GM23338 (cell line): ENCODE measurements around the gene R3HDM2. TPM values are rescaled to one million over a fixed set of nuclear protein-coding genes. Genes with fewer than 3 reads are reported as not detected.

ENCODE experiments used
- ATAC-seq: fragments of 200-7000 bp; cut with Tn5 transposase; 3 replicates; pipeline ENCODE4 v1.9.1; 2020
- DNase-seq: peaks from one replicate; pipeline ENCODE4 v3.0.0-alpha.2; 2015; ENCODE audit warnings: low spot score
- H2AFZ ChIP-seq: fragments of 200-600 bp; sonication (generic); 2 replicates; pipeline ENCODE4 v1.8.0; 2016; ENCODE audit warnings: antibody characterized with exemption, mild to moderate bottlenecking, moderate library complexity
- H3F3A ChIP-seq: fragments of 200-600 bp; sonication (generic); replicated peaks from 2 replicates; pipeline ENCODE4 v1.8.0; 2017; ENCODE audit warnings: antibody characterized with exemption, mixed run types, low read depth
- H3K27ac ChIP-seq: fragments of 200-600 bp; sonication (generic); 2 replicates; pipeline ENCODE4 v1.6.1; 2016; ENCODE audit warnings: low read depth
- H3K27me3 ChIP-seq: fragments of 200-600 bp; sonication (generic); 2 replicates; pipeline ENCODE4 v1.8.0; 2016; ENCODE audit warnings: mild to moderate bottlenecking, mixed run types, moderate library complexity; ENCODE audit not compliant: insufficient read depth
- H3K36me3 ChIP-seq: fragments of 200-600 bp; sonication (generic); 2 replicates; pipeline ENCODE4 v1.8.0; 2016; ENCODE audit warnings: mild to moderate bottlenecking; ENCODE audit not compliant: insufficient read depth
- H3K4me1 ChIP-seq: fragments of 200-600 bp; sonication (generic); 2 replicates; pipeline ENCODE4 v1.8.0; 2016; ENCODE audit warnings: mild to moderate bottlenecking, moderate library complexity; ENCODE audit not compliant: insufficient read depth
- H3K4me2 ChIP-seq: fragments of 200-600 bp; sonication (generic); 2 replicates; pipeline ENCODE4 v1.7.1; 2017; ENCODE audit warnings: mixed run types
- H3K4me3 ChIP-seq: fragments of 200-600 bp; sonication (generic); 2 replicates; pipeline ENCODE4 v1.6.1; 2016; ENCODE audit warnings: mixed run types
- H3K79me2 ChIP-seq: fragments of 200-600 bp; sonication (generic); replicated peaks from 2 replicates; pipeline ENCODE4 v1.8.0; 2017; ENCODE audit warnings: mild to moderate bottlenecking; ENCODE audit not compliant: insufficient read depth
- H3K9me2 ChIP-seq: fragments of 200-600 bp; sonication (generic); 2 replicates; pipeline ENCODE4 v1.8.0; 2017; ENCODE audit not compliant: insufficient read depth
- H4K20me1 ChIP-seq: fragments of 200-600 bp; sonication (generic); replicated peaks from 2 replicates; pipeline ENCODE4 v1.8.0; 2017; ENCODE audit warnings: mild to moderate bottlenecking; ENCODE audit not compliant: insufficient read depth
- H3K27ac Mint-ChIP-seq: 2 replicates; pipeline ENCODE4 v1.8.0; 2020; ENCODE audit warnings: inconsistent platforms, mild to moderate bottlenecking, moderate library complexity, mixed read lengths
- H3K27me3 Mint-ChIP-seq: 3 replicates; pipeline ENCODE4 v1.8.0; 2022; ENCODE audit warnings: low read depth, mild to moderate bottlenecking, moderate library complexity, mixed read lengths, inconsistent platforms; ENCODE audit not compliant: insufficient read depth, poor library complexity
- H3K36me3 Mint-ChIP-seq: 3 replicates; pipeline ENCODE4 v1.8.0; 2021; ENCODE audit warnings: low read depth, mild to moderate bottlenecking, inconsistent platforms, moderate library complexity, mixed read lengths
- H3K4me1 Mint-ChIP-seq: 3 replicates; pipeline ENCODE4 v1.8.0; 2020; ENCODE audit warnings: mild to moderate bottlenecking, inconsistent platforms, mixed read lengths
- H3K4me3 Mint-ChIP-seq: 3 replicates; pipeline ENCODE4 v1.8.0; 2021; ENCODE audit warnings: moderate library complexity, mild to moderate bottlenecking, inconsistent platforms, mixed read lengths
- H3K9me3 Mint-ChIP-seq: 3 replicates; pipeline ENCODE4 v1.8.0; 2020; ENCODE audit warnings: moderate library complexity, mild to moderate bottlenecking, inconsistent platforms, mixed read lengths
- CREB1 ChIP-seq: fragments of 250-450 bp; sonication (Bioruptor Pico); IDR thresholded peaks from 2 replicates; pipeline ENCODE4 v1.5.0; 2020; ENCODE audit warnings: low read depth, mild to moderate bottlenecking, moderate library complexity
- ZNF331 ChIP-seq: fragments of 250-450 bp; sonication (Bioruptor Pico); IDR thresholded peaks from 2 replicates; pipeline ENCODE4 v1.5.0; 2020; ENCODE audit warnings: low read depth, mild to moderate bottlenecking, moderate library complexity
- polyA plus RNA-seq: library from polyadenylated mRNA; unstranded; fragments of >200 nt; fragmentation: Nextera tagmentation; extraction: Ambion mirVana; gene quantifications from 2 replicates; pipeline ENCODE4 v1.2.1, GENCODE V29; 2016
- total RNA-seq: library from RNA; depleted of rRNA; stranded (reverse); fragments of >200 nt; shearing (Covaris generic); gene quantifications from 2 replicates; pipeline ENCODE4 v1.2.3, GENCODE V29; 2014
- TF ChIP-seq, protein P1 (sequence below): fragments of 250-450 bp; sonication (Bioruptor Pico); IDR thresholded peaks from 2 replicates; pipeline ENCODE4 v1.5.0; 2020; ENCODE audit warnings: mild to moderate bottlenecking, moderate library complexity
- TF ChIP-seq, protein P2 (sequence below): IDR thresholded peaks from 2 replicates; pipeline ENCODE4 v1.6.1; 2016; ENCODE audit warnings: antibody characterized with exemption
- TF ChIP-seq, protein P3 (sequence below): IDR thresholded peaks from one replicate; pipeline ENCODE4 v1.6.1; 2018; ENCODE audit warnings: antibody characterized with exemption; ENCODE audit not compliant: unreplicated experiment

Gene R3HDM2
- total and polyA plus RNA-seq, 2 experiments from 2014 or later = 9.6 to 19.6 TPM

DNA sequence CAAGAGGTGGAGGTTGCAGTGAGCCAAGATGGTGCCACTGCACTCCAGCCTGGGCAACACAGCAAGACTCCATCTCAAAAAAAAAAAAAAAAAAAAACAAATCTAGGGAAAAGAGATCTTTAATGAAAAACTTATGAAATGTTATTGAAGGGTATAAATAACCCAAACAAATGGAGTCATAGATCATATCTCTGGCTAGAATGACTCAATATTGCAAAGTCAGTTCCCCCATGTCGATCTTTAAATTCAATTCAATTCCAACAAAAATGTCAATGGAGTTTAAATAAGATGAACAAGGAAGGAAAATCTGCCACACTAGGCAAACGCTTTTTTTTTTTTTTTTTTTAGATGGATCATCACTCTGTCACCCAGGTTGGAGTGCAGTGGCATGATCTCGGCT is 78.7 kb downstream of the R3HDM2 start (continued):
- TF ChIP-seq, protein P1, sequence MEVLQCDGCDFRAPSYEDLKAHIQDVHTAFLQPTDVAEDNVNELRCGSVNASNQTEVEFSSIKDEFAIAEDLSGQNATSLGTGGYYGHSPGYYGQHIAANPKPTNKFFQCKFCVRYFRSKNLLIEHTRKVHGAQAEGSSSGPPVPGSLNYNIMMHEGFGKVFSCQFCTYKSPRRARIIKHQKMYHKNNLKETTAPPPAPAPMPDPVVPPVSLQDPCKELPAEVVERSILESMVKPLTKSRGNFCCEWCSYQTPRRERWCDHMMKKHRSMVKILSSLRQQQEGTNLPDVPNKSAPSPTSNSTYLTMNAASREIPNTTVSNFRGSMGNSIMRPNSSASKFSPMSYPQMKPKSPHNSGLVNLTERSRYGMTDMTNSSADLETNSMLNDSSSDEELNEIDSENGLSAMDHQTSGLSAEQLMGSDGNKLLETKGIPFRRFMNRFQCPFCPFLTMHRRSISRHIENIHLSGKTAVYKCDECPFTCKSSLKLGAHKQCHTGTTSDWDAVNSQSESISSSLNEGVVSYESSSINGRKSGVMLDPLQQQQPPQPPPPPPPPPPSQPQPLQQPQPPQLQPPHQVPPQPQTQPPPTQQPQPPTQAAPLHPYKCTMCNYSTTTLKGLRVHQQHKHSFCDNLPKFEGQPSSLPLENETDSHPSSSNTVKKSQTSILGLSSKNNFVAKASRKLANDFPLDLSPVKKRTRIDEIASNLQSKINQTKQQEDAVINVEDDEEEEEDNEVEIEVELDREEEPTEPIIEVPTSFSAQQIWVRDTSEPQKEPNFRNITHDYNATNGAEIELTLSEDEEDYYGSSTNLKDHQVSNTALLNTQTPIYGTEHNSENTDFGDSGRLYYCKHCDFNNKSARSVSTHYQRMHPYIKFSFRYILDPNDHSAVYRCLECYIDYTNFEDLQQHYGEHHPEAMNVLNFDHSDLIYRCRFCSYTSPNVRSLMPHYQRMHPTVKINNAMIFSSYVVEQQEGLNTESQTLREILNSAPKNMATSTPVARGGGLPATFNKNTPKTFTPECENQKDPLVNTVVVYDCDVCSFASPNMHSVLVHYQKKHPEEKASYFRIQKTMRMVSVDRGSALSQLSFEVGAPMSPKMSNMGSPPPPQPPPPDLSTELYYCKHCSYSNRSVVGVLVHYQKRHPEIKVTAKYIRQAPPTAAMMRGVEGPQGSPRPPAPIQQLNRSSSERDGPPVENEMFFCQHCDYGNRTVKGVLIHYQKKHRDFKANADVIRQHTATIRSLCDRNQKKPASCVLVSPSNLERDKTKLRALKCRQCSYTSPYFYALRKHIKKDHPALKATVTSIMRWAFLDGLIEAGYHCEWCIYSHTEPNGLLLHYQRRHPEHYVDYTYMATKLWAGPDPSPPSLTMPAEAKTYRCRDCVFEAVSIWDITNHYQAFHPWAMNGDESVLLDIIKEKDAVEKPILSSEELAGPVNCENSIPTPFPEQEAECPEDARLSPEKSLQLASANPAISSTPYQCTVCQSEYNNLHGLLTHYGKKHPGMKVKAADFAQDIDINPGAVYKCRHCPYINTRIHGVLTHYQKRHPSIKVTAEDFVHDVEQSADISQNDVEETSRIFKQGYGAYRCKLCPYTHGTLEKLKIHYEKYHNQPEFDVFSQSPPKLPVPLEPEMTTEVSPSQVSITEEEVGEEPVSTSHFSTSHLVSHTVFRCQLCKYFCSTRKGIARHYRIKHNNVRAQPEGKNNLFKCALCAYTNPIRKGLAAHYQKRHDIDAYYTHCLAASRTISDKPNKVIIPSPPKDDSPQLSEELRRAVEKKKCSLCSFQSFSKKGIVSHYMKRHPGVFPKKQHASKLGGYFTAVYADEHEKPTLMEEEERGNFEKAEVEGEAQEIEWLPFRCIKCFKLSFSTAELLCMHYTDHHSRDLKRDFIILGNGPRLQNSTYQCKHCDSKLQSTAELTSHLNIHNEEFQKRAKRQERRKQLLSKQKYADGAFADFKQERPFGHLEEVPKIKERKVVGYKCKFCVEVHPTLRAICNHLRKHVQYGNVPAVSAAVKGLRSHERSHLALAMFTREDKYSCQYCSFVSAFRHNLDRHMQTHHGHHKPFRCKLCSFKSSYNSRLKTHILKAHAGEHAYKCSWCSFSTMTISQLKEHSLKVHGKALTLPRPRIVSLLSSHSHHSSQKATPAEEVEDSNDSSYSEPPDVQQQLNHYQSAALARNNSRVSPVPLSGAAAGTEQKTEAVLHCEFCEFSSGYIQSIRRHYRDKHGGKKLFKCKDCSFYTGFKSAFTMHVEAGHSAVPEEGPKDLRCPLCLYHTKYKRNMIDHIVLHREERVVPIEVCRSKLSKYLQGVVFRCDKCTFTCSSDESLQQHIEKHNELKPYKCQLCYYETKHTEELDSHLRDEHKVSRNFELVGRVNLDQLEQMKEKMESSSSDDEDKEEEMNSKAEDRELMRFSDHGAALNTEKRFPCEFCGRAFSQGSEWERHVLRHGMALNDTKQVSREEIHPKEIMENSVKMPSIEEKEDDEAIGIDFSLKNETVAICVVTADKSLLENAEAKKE (CRISPR knock-in tag) = no peak

DNA sequence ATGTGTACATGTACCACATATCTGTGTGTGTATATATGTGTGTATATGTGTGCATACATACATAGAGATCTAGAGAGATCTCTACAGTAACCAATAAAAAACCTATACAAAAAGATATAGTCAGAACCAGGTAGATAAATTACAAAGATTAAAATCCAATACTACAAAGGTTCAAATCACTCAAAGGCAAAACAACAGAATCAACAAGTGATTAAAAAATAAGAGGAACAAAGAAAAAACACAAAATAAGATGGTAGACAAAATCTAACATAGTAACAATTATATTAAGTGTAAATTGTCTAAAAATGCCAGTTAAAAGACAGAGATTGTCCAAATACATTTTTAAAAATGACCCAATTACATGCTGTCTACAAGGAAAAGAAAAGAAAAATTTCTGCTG is 83.6 kb downstream of the R3HDM2 start:
- no peak for ATAC-seq

More for the DNA sequence above, 83.6 kb downstream of the R3HDM2 start:
- no peaks in the 10 kb centered on the region; the same call in 1 of the 2 replicates for H4K20me1 ChIP-seq
- Mint-ChIP-seq H3K36me3 (peaks cover 5% of the 10 kb centered on the region; the same call in 1 of the 3 replicates), H3K4me1 (peaks cover 13% of the 10 kb centered on the region), H3K4me3 (no peak overlapping the region), H3K9me3 (no peaks in the 10 kb centered on the region), H3K27me3 (peaks cover 4% of the 10 kb centered on the region), H3K27ac (no peak overlapping the region)
- H3K4me1 ChIP-seq = peaks cover 6% of the 10 kb centered on the region; the same call in 1 of the 2 replicates
- H2AFZ ChIP-seq = no peak overlapping the region
- no peaks in the 10 kb centered on the region for H3K36me3 ChIP-seq
- H3K27me3 ChIP-seq = no peaks in the 10 kb centered on the region
- H3K4me3 ChIP-seq = no peak overlapping the region
- H3K27ac ChIP-seq = no peak overlapping the region
- H3K9me2 ChIP-seq = no peaks in the 10 kb centered on the region
- no peaks in the 10 kb centered on the region for H3K79me2 ChIP-seq
- DNase-seq = no peak
- H3K4me2 ChIP-seq = no peak overlapping the region
- no peaks in the 10 kb centered on the region for H3F3A ChIP-seq
- TF ChIP-seq, protein P2, sequence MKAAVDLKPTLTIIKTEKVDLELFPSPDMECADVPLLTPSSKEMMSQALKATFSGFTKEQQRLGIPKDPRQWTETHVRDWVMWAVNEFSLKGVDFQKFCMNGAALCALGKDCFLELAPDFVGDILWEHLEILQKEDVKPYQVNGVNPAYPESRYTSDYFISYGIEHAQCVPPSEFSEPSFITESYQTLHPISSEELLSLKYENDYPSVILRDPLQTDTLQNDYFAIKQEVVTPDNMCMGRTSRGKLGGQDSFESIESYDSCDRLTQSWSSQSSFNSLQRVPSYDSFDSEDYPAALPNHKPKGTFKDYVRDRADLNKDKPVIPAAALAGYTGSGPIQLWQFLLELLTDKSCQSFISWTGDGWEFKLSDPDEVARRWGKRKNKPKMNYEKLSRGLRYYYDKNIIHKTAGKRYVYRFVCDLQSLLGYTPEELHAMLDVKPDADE = no peak
- no peak for TF ChIP-seq ZNF331 (CRISPR knock-in tag)
- TF ChIP-seq, protein P3, sequence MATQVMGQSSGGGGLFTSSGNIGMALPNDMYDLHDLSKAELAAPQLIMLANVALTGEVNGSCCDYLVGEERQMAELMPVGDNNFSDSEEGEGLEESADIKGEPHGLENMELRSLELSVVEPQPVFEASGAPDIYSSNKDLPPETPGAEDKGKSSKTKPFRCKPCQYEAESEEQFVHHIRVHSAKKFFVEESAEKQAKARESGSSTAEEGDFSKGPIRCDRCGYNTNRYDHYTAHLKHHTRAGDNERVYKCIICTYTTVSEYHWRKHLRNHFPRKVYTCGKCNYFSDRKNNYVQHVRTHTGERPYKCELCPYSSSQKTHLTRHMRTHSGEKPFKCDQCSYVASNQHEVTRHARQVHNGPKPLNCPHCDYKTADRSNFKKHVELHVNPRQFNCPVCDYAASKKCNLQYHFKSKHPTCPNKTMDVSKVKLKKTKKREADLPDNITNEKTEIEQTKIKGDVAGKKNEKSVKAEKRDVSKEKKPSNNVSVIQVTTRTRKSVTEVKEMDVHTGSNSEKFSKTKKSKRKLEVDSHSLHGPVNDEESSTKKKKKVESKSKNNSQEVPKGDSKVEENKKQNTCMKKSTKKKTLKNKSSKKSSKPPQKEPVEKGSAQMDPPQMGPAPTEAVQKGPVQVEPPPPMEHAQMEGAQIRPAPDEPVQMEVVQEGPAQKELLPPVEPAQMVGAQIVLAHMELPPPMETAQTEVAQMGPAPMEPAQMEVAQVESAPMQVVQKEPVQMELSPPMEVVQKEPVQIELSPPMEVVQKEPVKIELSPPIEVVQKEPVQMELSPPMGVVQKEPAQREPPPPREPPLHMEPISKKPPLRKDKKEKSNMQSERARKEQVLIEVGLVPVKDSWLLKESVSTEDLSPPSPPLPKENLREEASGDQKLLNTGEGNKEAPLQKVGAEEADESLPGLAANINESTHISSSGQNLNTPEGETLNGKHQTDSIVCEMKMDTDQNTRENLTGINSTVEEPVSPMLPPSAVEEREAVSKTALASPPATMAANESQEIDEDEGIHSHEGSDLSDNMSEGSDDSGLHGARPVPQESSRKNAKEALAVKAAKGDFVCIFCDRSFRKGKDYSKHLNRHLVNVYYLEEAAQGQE = no peak
- no peak for TF ChIP-seq CREB1
